ENCODE results near the gene NUP153. TPM values are rescaled to one million over a fixed set of nuclear protein-coding genes. Genes with fewer than 3 reads are reported as not detected.
"Not testable (repeated sequence)": the region's sequence is repeated elsewhere in the genome, so short reads cannot be mapped to it uniquely, and the experiment has no call there.

The NUP153 gene
- total and polyA plus RNA-seq, 7 donors: 6.6 to 31.4 (median 30.0) TPM

- DNase-seq: no peak
- WGBS, 2 donors: 44 to 55% methylated on average over 5 of the region's 5 CpGs
- Histone ChIP-seq H3K4me1 (no peaks in the 10 kb centered on the region), H3K27ac (no peak overlapping the region), H3K4me3 (no peak overlapping the region), H3K27me3 (no peaks in the 10 kb centered on the region), H3K9me3 (no peaks in the 10 kb centered on the region), H3K36me3 (no peaks in the 10 kb centered on the region)
- intact Hi-C loops (cut with DNase I): loop anchor here (10.0 kb wide), 1 partner anchor 575 kb away; no protein-coding TSS in a partner anchor
- TF ChIP-seq CTCF (IDR thresholded peaks at IDR 0.05): no peak
- TF ChIP-seq POLR2A (IDR thresholded peaks at IDR 0.05): peak in 1 of 2 donors; percentile 15
These were observed 117.2 kb downstream of the NUP153 start for GRCh38 chr6:17589406-17590096.

GRCh38 chr6:17588011-17588410 lies 118.7 kb downstream of the NUP153 start:
- H3K27ac ChIP-seq: no peak overlapping the region
- no peaks in the 10 kb centered on the region for H3K27me3 ChIP-seq
- intact Hi-C loops (cut with DNase I): loop anchor here (10.0 kb wide), 1 partner anchor 573 kb away; no protein-coding TSS in a partner anchor
- no peak overlapping the region for H3K4me3 ChIP-seq
- WGBS, 2 donors: 24 to 69% methylated on average over 6 of the region's 6 CpGs
- H3K9me3 ChIP-seq: no peaks in the 10 kb centered on the region
- TF ChIP-seq EP300 (IDR thresholded peaks at IDR 0.05): no peak
- TF ChIP-seq POLR2A (IDR thresholded peaks at IDR 0.05): no peak
- DNase-seq: no peak
- H3K4me1 ChIP-seq: peaks cover 0 to 11% (median 10%) of the 10 kb centered on the region in 4 donors
- no peaks in the 10 kb centered on the region for H3K36me3 ChIP-seq

GRCh38 chr6:17586623-17587022 lies 120.1 kb downstream of the NUP153 start:
- intact Hi-C loops (cut with DNase I): loop anchor here (10.0 kb wide), 1 partner anchor 572 kb away; no protein-coding TSS in a partner anchor
- not testable (repeated sequence) for DNase-seq
- 93 to 95% methylated on average over 13 of the region's 13 CpGs for WGBS, 2 donors

GRCh38 chr6:17585766-17586490 lies 120.8 kb downstream of the NUP153 start:
- H3K4me1 ChIP-seq: peaks cover 0 to 14% (median 11%) of the 10 kb centered on the region in 4 donors
- WGBS, 2 donors: 68 to 72% methylated on average over 7 of the region's 7 CpGs
- no peaks in the 10 kb centered on the region for H3K27me3 ChIP-seq
- intact Hi-C loops (cut with DNase I): loop anchor here (10.0 kb wide), 1 partner anchor 571 kb away; no protein-coding TSS in a partner anchor
- TF ChIP-seq POLR2A (IDR thresholded peaks at IDR 0.05): no peak
- TF ChIP-seq POLR2AphosphoS5 (IDR thresholded peaks at IDR 0.05): no peak
- TF ChIP-seq CTCF (IDR thresholded peaks at IDR 0.05): no peak
- no peak for TF ChIP-seq EP300 (IDR thresholded peaks at IDR 0.05)
- H3K9me3 ChIP-seq: no peaks in the 10 kb centered on the region
- no peak overlapping the region for H3K27ac ChIP-seq
- no peaks in the 10 kb centered on the region for H3K36me3 ChIP-seq
- no peak overlapping the region for H3K4me3 ChIP-seq
- DNase-seq: no peak

More at GRCh38 chr6:17586623-17587022, 120.1 kb downstream of the NUP153 start:
- not testable (repeated sequence) for H3K36me3 ChIP-seq, H3K9me3 ChIP-seq, H3K4me3 ChIP-seq, H3K27ac ChIP-seq, H3K27me3 ChIP-seq
- peaks cover 0 to 13% (median 10%) of the 10 kb centered on the region in 4 donors for H3K4me1 ChIP-seq

- Histone ChIP-seq H3K4me3 (peak overlapping the region in 2 of 4 donors; percentile 1 to 15), H3K36me3 (no peaks in the 10 kb centered on the region), H3K27me3 (no peaks in the 10 kb centered on the region), H3K9me3 (no peaks in the 10 kb centered on the region), H3K4me1 (peaks cover 0 to 18% (median 11%) of the 10 kb centered on the region in 4 donors), H3K27ac (peak overlapping the region; percentile 74 to 92 (median 80))
- DNase-seq: peak; percentile 79
- intact Hi-C loops (cut with DNase I): loop anchor here (1.0 to 10.0 kb wide), 5 partner anchors 115 to 570 kb away; partner anchors contain the start of genes CAP2 and NHLRC1
- TF ChIP-seq EP300 (IDR thresholded peaks at IDR 0.05) (no peak), POLR2AphosphoS5 (IDR thresholded peaks at IDR 0.05) (peak in 1 of 4 donors; percentile 3), CTCF (IDR thresholded peaks at IDR 0.05) (peak; percentile 85 to 92 (median 90))
- WGBS, 2 donors: 3 to 12% methylated on average over 7 of the region's 7 CpGs
These were observed 122.4 kb downstream of the NUP153 start for GRCh38 chr6:17584241-17584803.

Measured in sigmoid colon (tissue), 7 donors.